ENCODE measurements around the gene CSPG4.

Gene CSPG4

GRCh38 chr15:75675579-75676404 is 36.9 kb downstream of the CSPG4 start:
- ChIA-PET POLR2A (no interaction called here), CTCF (interaction anchor here (1.0 to 5.6 kb wide), 3 partner anchors 9 to 308 kb away, joined by 3 to 48 read pairs (median 8); partner anchors contain the start of gene MAN2C1)
- DNase-seq (ENCODE audit: low read depth, low spot score): no peak
- no peak overlapping the region for H3K4me3 ChIP-seq (ENCODE audit: low read depth, low read length)
- no peak for TF ChIP-seq CTCF (IDR thresholded peaks at IDR 0.05; ENCODE audit: insufficient read depth, low read length, missing control alignments)

GRCh38 chr15:75674366-75674765 is 38.3 kb downstream of the CSPG4 start:
- no peak for TF ChIP-seq CTCF (IDR thresholded peaks at IDR 0.05; ENCODE audit: insufficient read depth, low read length, missing control alignments)
- H3K4me3 ChIP-seq (ENCODE audit: low read depth, low read length): no peak overlapping the region
- ChIA-PET CTCF (interaction anchor here (1.3 to 5.6 kb wide), 6 partner anchors 10 to 306 kb away, joined by 3 to 48 read pairs (median 7); partner anchors contain the start of gene MAN2C1), POLR2A (no interaction called here)
- no peak for DNase-seq (ENCODE audit: low read depth, low spot score)

- DNase-seq (ENCODE audit: low read depth, low spot score): no peak
- no peak for TF ChIP-seq CTCF (IDR thresholded peaks at IDR 0.05; ENCODE audit: insufficient read depth, low read length, missing control alignments)
- no peak overlapping the region for H3K4me3 ChIP-seq (ENCODE audit: low read depth, low read length)
- ChIA-PET POLR2A (interaction anchor here (0.6 to 3.0 kb wide), 8 partner anchors 12 to 220 kb away, joined by 3 to 17 read pairs (median 4); partner anchors contain the start of genes IMP3, SNUPN and SNX33), CTCF (interaction anchor here (1.0 to 5.6 kb wide), 9 partner anchors 11 to 306 kb away, joined by 3 to 48 read pairs (median 10); partner anchors contain the start of genes IMP3, MAN2C1 and SNX33)
Observed at GRCh38 chr15:75673426-75674235, 39.0 kb downstream of the CSPG4 start.

- CTCF ChIA-PET: interaction anchor here (1.0 to 5.6 kb wide), 11 partner anchors 9 to 305 kb away, joined by 3 to 48 read pairs (median 4); partner anchors contain the start of genes IMP3, MAN2C1, SIN3A and SNX33
- H3K4me3 ChIP-seq (ENCODE audit: low read depth, low read length): no peak overlapping the region; the same call in none of the 2 replicates
- POLR2A ChIA-PET: interaction anchor here (0.6 to 3.0 kb wide), 9 partner anchors 12 to 219 kb away, joined by 3 to 17 read pairs (median 4); partner anchors contain the start of genes IMP3, SNUPN and SNX33
- TF ChIP-seq CTCF (IDR thresholded peaks at IDR 0.05; ENCODE audit: insufficient read depth, low read length, missing control alignments): no peak
- DNase-seq (ENCODE audit: low read depth, low spot score): peak; percentile 80
Observed at GRCh38 chr15:75672646-75673425, 39.8 kb downstream of the CSPG4 start.

- TF ChIP-seq CTCF (IDR thresholded peaks at IDR 0.05; ENCODE audit: insufficient read depth, low read length, missing control alignments): no peak
- H3K4me3 ChIP-seq (ENCODE audit: low read depth, low read length): no peak overlapping the region
- CTCF ChIA-PET: interaction anchor here (0.5 to 5.6 kb wide), 10 partner anchors 10 to 220 kb away, joined by 3 to 48 read pairs (median 7); partner anchors contain the start of genes IMP3, SIN3A and SNX33
- POLR2A ChIA-PET: interaction anchor here (0.6 to 3.0 kb wide), 8 partner anchors 11 to 1491 kb away, joined by 3 to 17 read pairs (median 4); partner anchors contain the start of genes IMP3, SNUPN and SNX33
- no peak for DNase-seq (ENCODE audit: low read depth, low spot score)
Observed at GRCh38 chr15:75671730-75672602, 40.7 kb downstream of the CSPG4 start.
